ENCODE results near the gene LSM4.

- no peak for TF ChIP-seq CTCF (tag by site-specific recombination; IDR thresholded peaks at IDR 0.05)
- TF ChIP-seq SCRT1 (tag by site-specific recombination; IDR thresholded peaks at IDR 0.05; ENCODE audit: borderline replicate concordance), result no peak
- TF ChIP-seq TCF7L2 (IDR thresholded peaks at IDR 0.05; ENCODE audit: borderline replicate concordance, low read depth, low read length), result no peak
- no peak for TF ChIP-seq ZNF184 (tag by site-specific recombination; IDR thresholded peaks at IDR 0.05)
- TF ChIP-seq ZNF148 (tag by site-specific recombination; IDR thresholded peaks at IDR 0.05; ENCODE audit: borderline replicate concordance), result no peak
- no peak for TF ChIP-seq ZNF10 (tag by site-specific recombination; IDR thresholded peaks at IDR 0.05)
- TF ChIP-seq ZBTB10 (tag by site-specific recombination; IDR thresholded peaks at IDR 0.05), result no peak; the same call in 1 of the 2 replicates
- no peak for TF ChIP-seq REST (tag by site-specific recombination; IDR thresholded peaks at IDR 0.05)
- no peak; the same call in 1 of the 2 replicates for TF ChIP-seq ZNF341 (tag by site-specific recombination; IDR thresholded peaks at IDR 0.05; ENCODE audit: low read depth)
Observed at GRCh38 chr19:18292810-18293641, 29.9 kb downstream of the LSM4 start.
